Endothelial cell of umbilical vein (primary cell): Measurements from ENCODE around the gene PSMB5. TPM values are rescaled to one million over a fixed set of nuclear protein-coding genes. Genes with fewer than 3 reads are reported as not detected.
A peak's percentile ranks its signal among the peaks of the same experiment; 100 is the strongest.

Experiments
- BruUV-seq: library from RNA; stranded (reverse); fragments of 400-500 nt; replicated peaks from 2 replicates; lab custom pipeline; 2021; lab: Mats Ljungman, UMichigan
- CTCF ChIA-PET: fragments of 300-600, 350-600 bp; sonication (Branson Sonifier 250); formaldehyde crosslinking; loops from one replicate; lab custom pipeline; 2021; ENCODE audit warnings: antibody characterized with exemption, inconsistent platforms; lab: Charles Lee
- POLR2A ChIA-PET: fragments of 300-600, 350-600 bp; sonication (Branson Sonifier 250); formaldehyde crosslinking; loops from one replicate; lab custom pipeline; 2021; ENCODE audit warnings: antibody characterized with exemption, inconsistent platforms; lab: Charles Lee
- DNase-seq: peaks from one replicate; pipeline ENCODE4 v3.0.0-alpha.2; 2011; ENCODE audit warnings: low read depth, low spot score
- FAIRE-seq: peaks from 2 replicates; lab custom pipeline; 2011; peaks lifted over from hg19 to GRCh38; lab: Jason Lieb, UNC
- H2AFZ ChIP-seq: 2 replicates; pipeline ENCODE4 v1.6.0; 2012; ENCODE audit warnings: low read depth, low read length, control low read depth, inconsistent platforms
- H3K27ac ChIP-seq: 2 replicates; pipeline ENCODE4 v1.5.1; 2011; ENCODE audit warnings: low read depth, mild to moderate bottlenecking, control low read depth, low read length, moderate library complexity; ENCODE audit not compliant: insufficient read depth
- H3K27me3 ChIP-seq, 2 experiments: 2 replicates each; pipeline versions ENCODE4 v1.6.0 to v1.6.1; 2011; ENCODE audit warnings: low read length in 2 of 2, mixed read lengths in 1 of 2; ENCODE audit not compliant: control insufficient read depth in 2 of 2, insufficient read depth in 2 of 2
- H3K36me3 ChIP-seq, 2 experiments: 2 replicates in 1 of 2; 3 replicates in 1 of 2; pipeline ENCODE4 v1.5.1; 2011; ENCODE audit warnings: low read length in 2 of 2, mild to moderate bottlenecking in 1 of 2, moderate library complexity in 1 of 2; ENCODE audit not compliant: control insufficient read depth in 2 of 2, insufficient read depth in 2 of 2; ENCODE audit errors: extremely low read depth in 1 of 2
- H3K4me1 ChIP-seq: 3 replicates; pipeline ENCODE4 v1.5.1; 2011; ENCODE audit warnings: mild to moderate bottlenecking, low read length; ENCODE audit not compliant: control insufficient read depth, insufficient read depth; ENCODE audit errors: extremely low read depth
- H3K4me2 ChIP-seq: 2 replicates; pipeline ENCODE4 v1.6.1; 2011; ENCODE audit warnings: low read length, control low read depth, mixed read lengths; ENCODE audit not compliant: insufficient read depth
- H3K4me3 ChIP-seq, 3 experiments: fragments of 200-600 bp in 1 of 3; sonication (generic), shearing (Covaris generic) in 1 of 3; replicated peaks in 1 of 3; 2 replicates each; pipeline ENCODE4 v1.5.1; 2011 to 2016; ENCODE audit warnings: control low read depth in 3 of 3, low read length in 3 of 3, mild to moderate bottlenecking in 2 of 3, inconsistent platforms in 1 of 3, low read depth in 1 of 3, moderate library complexity in 1 of 3; ENCODE audit not compliant: insufficient read depth in 1 of 3
- H3K79me2 ChIP-seq: 2 replicates; pipeline ENCODE4 v1.6.0; 2012; ENCODE audit warnings: low read length, inconsistent platforms; ENCODE audit not compliant: control insufficient read depth, insufficient read depth
- H3K9ac ChIP-seq: replicated peaks from 2 replicates; pipeline ENCODE3; 2011; ENCODE audit warnings: low read length, control low read depth; ENCODE audit not compliant: insufficient read depth; ENCODE audit errors: extremely low read depth
- H3K9me1 ChIP-seq: replicated peaks from 3 replicates; pipeline ENCODE4 v1.6.0; 2011; ENCODE audit warnings: mild to moderate bottlenecking, low read length; ENCODE audit not compliant: control insufficient read depth, insufficient read depth; ENCODE audit errors: extremely low read depth
- H3K9me3 ChIP-seq: replicated peaks from 2 replicates; pipeline ENCODE4 v1.5.1; 2012; ENCODE audit warnings: low read length, inconsistent platforms; ENCODE audit not compliant: control insufficient read depth, insufficient read depth
- H4K20me1 ChIP-seq: replicated peaks from 2 replicates; pipeline ENCODE3; 2011; ENCODE audit warnings: mild to moderate bottlenecking, low read length; ENCODE audit not compliant: control insufficient read depth, insufficient read depth; ENCODE audit errors: extremely low read depth
- EZH2 ChIP-seq: IDR thresholded peaks from 2 replicates; pipeline ENCODE4 v1.6.1; 2012; ENCODE audit warnings: borderline replicate concordance, low read depth, mild to moderate bottlenecking, moderate library complexity, low read length, inconsistent platforms; ENCODE audit not compliant: severe bottlenecking
- FOS ChIP-seq: IDR thresholded peaks from 2 replicates; pipeline ENCODE4 v1.6.1; 2011; ENCODE audit warnings: mild to moderate bottlenecking, low read length, moderate library complexity, borderline replicate concordance; ENCODE audit not compliant: insufficient read depth
- GATA2 ChIP-seq: IDR thresholded peaks from 2 replicates; pipeline ENCODE4 v1.7.0; 2011; ENCODE audit warnings: low read depth, mild to moderate bottlenecking, moderate library complexity, mixed read lengths, low read length; ENCODE audit not compliant: insufficient read length, insufficient read depth
- JUN ChIP-seq: IDR thresholded peaks from 2 replicates; pipeline ENCODE4 v1.6.1; 2011; ENCODE audit warnings: borderline replicate concordance, low read depth; ENCODE audit not compliant: insufficient read length, insufficient read depth
- MAX ChIP-seq: IDR thresholded peaks from 2 replicates; pipeline ENCODE4 v1.6.1; 2011; ENCODE audit not compliant: insufficient read depth, insufficient read length
- MYC ChIP-seq: IDR thresholded peaks from one replicate; pipeline ENCODE4 v1.6.1; 2011; ENCODE audit warnings: mild to moderate bottlenecking, low read depth, low read length
- POLR2A ChIP-seq: IDR thresholded peaks from 2 replicates; pipeline ENCODE4 v1.6.1; 2012; ENCODE audit warnings: low read depth, mild to moderate bottlenecking, control low read depth, low read length
- POLR2AphosphoS5 ChIP-seq: IDR thresholded peaks from 2 replicates; pipeline ENCODE4 v1.6.1; 2012; ENCODE audit warnings: low read depth, mild to moderate bottlenecking, control low read depth, low read length, moderate library complexity; ENCODE audit not compliant: insufficient read depth
- dilution Hi-C: fragments of 300-500 bp; cut with MboI; formaldehyde crosslinking; loops from one replicate; pipeline ENCODE4 v1.15.0; 2019; ENCODE audit warnings: low sequenced_read_pairs; ENCODE audit not compliant: extremely low pct_ligation_motif_present
- intact Hi-C: fragments of 100-400 bp; cut with micrococcal nuclease; formaldehyde crosslinking; loops from one replicate; pipeline ENCODE4 v1.10.0; 2022
- polyA plus RNA-seq, 4 experiments: library from polyadenylated mRNA; depleted of rRNA in 3 of 4; stranded (reverse) in 3 of 4; unstranded in 1 of 4; fragments of >200 nt; gene quantifications; 2 replicates each; pipeline versions ENCODE4 v1.2.1 to v1.2.3, GENCODE V29; 2011 to 2012; ENCODE audit warnings: missing spikeins in 1 of 4
- total RNA-seq: library from RNA; stranded (reverse); gene quantifications from 2 replicates; pipeline ENCODE4 v1.2.3, GENCODE V29; 2021
- TF ChIP-seq, protein P1 (sequence below), 2 donors: IDR thresholded peaks; 1 replicate in 1 of 2; 2 replicates in 1 of 2; pipeline ENCODE4 v1.5.1; 2011; ENCODE audit warnings: low read length in 2 of 2, mild to moderate bottlenecking in 2 of 2, moderate library complexity in 2 of 2, control low read depth in 1 of 2, inconsistent platforms in 1 of 2, low read depth in 1 of 2; ENCODE audit not compliant: insufficient read depth in 1 of 2; ENCODE audit errors: extremely low read depth in 1 of 2

The PSMB5 gene
- total and polyA plus RNA-seq, 2 donors (not counting 3 experiments of a cell fraction or from before 2014, with no cell fraction given) = 236 to 464 TPM

- H3K27me3 ChIP-seq = no peaks in the 10 kb centered on the region
- H3K9me1 ChIP-seq = no peaks in the 10 kb centered on the region
- no peak overlapping the region for H3K4me2 ChIP-seq
- H3K4me1 ChIP-seq = peaks cover 27% of the 10 kb centered on the region
- no peaks in the 10 kb centered on the region for H3K9me3 ChIP-seq
- H4K20me1 ChIP-seq = no peaks in the 10 kb centered on the region
- H3K27ac ChIP-seq = no peak overlapping the region
- no peak overlapping the region for H3K9ac ChIP-seq
- intact Hi-C loops (loop anchor here (1.0 kb wide), 2 partner anchors 32 to 110 kb away; no protein-coding TSS in a partner anchor), dilution Hi-C loops (no loop called here)
- ChIA-PET CTCF (interaction anchor here (0.5 to 5.1 kb wide), 25 partner anchors 8 to 229 kb away, joined by 3 to 88 read pairs (median 6); partner anchors contain the start of genes ACIN1, BCL2L2, C14orf119 and CDH24), POLR2A (no interaction called here)
- BruUV-seq = no TSS peak
- H2AFZ ChIP-seq = no peak overlapping the region
- H3K79me2 ChIP-seq = peaks cover 8% of the 10 kb centered on the region
- DNase-seq (peak; percentile 49), FAIRE-seq (no peak)
- no peak overlapping the region for H3K4me3 ChIP-seq
- TF ChIP-seq, protein P1, sequence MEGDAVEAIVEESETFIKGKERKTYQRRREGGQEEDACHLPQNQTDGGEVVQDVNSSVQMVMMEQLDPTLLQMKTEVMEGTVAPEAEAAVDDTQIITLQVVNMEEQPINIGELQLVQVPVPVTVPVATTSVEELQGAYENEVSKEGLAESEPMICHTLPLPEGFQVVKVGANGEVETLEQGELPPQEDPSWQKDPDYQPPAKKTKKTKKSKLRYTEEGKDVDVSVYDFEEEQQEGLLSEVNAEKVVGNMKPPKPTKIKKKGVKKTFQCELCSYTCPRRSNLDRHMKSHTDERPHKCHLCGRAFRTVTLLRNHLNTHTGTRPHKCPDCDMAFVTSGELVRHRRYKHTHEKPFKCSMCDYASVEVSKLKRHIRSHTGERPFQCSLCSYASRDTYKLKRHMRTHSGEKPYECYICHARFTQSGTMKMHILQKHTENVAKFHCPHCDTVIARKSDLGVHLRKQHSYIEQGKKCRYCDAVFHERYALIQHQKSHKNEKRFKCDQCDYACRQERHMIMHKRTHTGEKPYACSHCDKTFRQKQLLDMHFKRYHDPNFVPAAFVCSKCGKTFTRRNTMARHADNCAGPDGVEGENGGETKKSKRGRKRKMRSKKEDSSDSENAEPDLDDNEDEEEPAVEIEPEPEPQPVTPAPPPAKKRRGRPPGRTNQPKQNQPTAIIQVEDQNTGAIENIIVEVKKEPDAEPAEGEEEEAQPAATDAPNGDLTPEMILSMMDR (IDR thresholded peaks at IDR 0.05; ENCODE audit: extremely low read depth in 1 of 2, insufficient read depth in 1 of 2, low read depth in 1 of 2, low read length in 2 of 2) = peak; percentile 46 to 53
- no peak for TF ChIP-seq GATA2
- peaks cover 40 to 46% of the 10 kb centered on the region in 2 experiments for H3K36me3 ChIP-seq
Measured at GRCh38 chr14:23076785-23077408, 42.2 kb upstream of the PSMB5 start.

GRCh38 chr14:23074906-23075305 lies 40.2 kb upstream of the PSMB5 start:
- Histone ChIP-seq H3K9me1 (no peaks in the 10 kb centered on the region), H3K9me3 (no peaks in the 10 kb centered on the region), H3K4me1 (peaks cover 34% of the 10 kb centered on the region), H2AFZ (no peak overlapping the region), H3K9ac (no peak overlapping the region), H3K27ac (no peak overlapping the region), H3K36me3 (peaks cover 32 to 35% of the 10 kb centered on the region in 2 experiments), H3K4me2 (no peak overlapping the region), H3K4me3 (no peak overlapping the region), H3K27me3 (no peaks in the 10 kb centered on the region), H4K20me1 (no peaks in the 10 kb centered on the region), H3K79me2 (peaks cover 22% of the 10 kb centered on the region)
- ChIA-PET CTCF (interaction anchor here (0.7 to 5.1 kb wide), 3 partner anchors 20 to 45 kb away, joined by 3 to 46 read pairs (median 5); partner anchors contain the start of genes ACIN1 and CEBPE), POLR2A (no interaction called here)
- no peak for FAIRE-seq
- dilution Hi-C loops (no loop called here), intact Hi-C loops (no loop called here)
- TF ChIP-seq EZH2 (no peak), FOS (no peak), MAX (no peak), GATA2 (no peak), JUN (no peak), MYC (no peak), POLR2A (no peak), POLR2AphosphoS5 (no peak)
- TF ChIP-seq, protein P1 (IDR thresholded peaks at IDR 0.05; ENCODE audit: extremely low read depth in 1 of 2, insufficient read depth in 1 of 2, low read depth in 1 of 2, low read length in 2 of 2) = no peak
- no TSS peak for BruUV-seq
- DNase-seq = no peak
